ENCODE data around the gene NHLRC4. TPM values are rescaled to one million over a fixed set of nuclear protein-coding genes. Genes with fewer than 3 reads are reported as not detected.

Gene NHLRC4
- total and polyA plus RNA-seq, 2 of the 4 experiments (the other 2 are of a cell fraction), result 0.72 to 0.84 TPM

DNA sequence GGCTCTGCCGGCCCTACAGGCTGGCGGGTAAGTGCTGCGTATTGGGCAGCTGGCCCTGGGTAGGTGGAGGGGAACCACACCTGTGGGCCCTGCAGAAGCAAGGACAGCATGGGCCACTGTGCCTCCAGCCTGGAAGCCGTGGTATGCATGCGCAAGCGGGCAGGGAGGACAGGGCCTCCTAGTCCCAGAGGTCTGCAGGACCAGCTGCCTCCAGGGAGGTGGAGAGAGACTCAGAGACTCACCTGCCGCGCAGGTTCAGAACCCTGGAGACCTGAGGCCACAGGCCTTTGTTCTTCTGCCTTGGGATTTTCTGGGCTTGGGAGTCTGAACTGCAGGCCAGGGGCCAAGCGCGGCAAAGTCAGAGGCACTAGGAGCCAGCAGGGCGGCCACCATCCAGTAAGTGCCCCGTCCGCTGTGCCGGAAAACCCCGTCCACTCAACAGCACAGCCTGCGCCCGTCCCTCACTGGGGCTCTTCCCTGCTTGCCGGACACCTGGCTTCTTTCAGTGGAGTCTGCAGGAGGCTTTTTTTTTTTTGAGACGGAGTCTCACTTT is 14.2 kb downstream of the NHLRC4 start:
- Histone ChIP-seq H3K14ac (replicated peaks; ENCODE audit: low read depth, low read length) (no peak overlapping the region), H2BK120ac (ENCODE audit: low read depth, low read length) (no peak overlapping the region), H3K23ac (ENCODE audit: low read depth, low read length) (no peak overlapping the region), H4K91ac (ENCODE audit: insufficient read depth, low read depth, low read length) (no peak overlapping the region), H3K18ac (ENCODE audit: low read depth, low read length) (no peak overlapping the region), H3K56ac (ENCODE audit: extremely low read depth, insufficient read depth, low read length) (no peak overlapping the region), H2AFZ (replicated peaks; ENCODE audit: low read length, poor library complexity) (no peak overlapping the region), H2AK5ac (ENCODE audit: low read depth, low read length) (no peak overlapping the region), H4K8ac (ENCODE audit: low read depth in 2 of 2, low read length in 2 of 2) (no peak overlapping the region), H4K5ac (ENCODE audit: low read depth, low read length) (no peak overlapping the region), H4K20me1 (ENCODE audit: insufficient read depth, low read length) (no peaks in the 10 kb centered on the region), H3K4me2 (ENCODE audit: low read depth, low read length) (no peak overlapping the region), H2BK5ac (ENCODE audit: low read depth, low read length, poor library complexity, severe bottlenecking) (no peak overlapping the region), H3K9ac (ENCODE audit: low read depth, low read length) (no peak overlapping the region), H3K27me3 (ENCODE audit: control insufficient read depth, insufficient read depth, low read length) (no peaks in the 10 kb centered on the region), H3K4me1 (ENCODE audit: control insufficient read depth, insufficient read depth, low read length) (peaks cover under 1% of the 10 kb centered on the region; the same call in 1 of the 2 replicates), H2BK15ac (ENCODE audit: low read depth, low read length) (no peak overlapping the region), H3K79me1 (ENCODE audit: low read depth in 1 of 2, low read length in 2 of 2) (peaks cover 0 to 3% of the 10 kb centered on the region in 2 experiments; a peak in 1 of 4 replicates), H3K36me3 (ENCODE audit: control insufficient read depth, insufficient read depth, low read length) (peaks cover 7% of the 10 kb centered on the region; the same call in 1 of the 2 replicates), H3K4me3 (ENCODE audit: insufficient read depth, low read depth, low read length) (no peak overlapping the region), H3K9me3 (ENCODE audit: control insufficient read depth, insufficient read depth, low read length) (no peaks in the 10 kb centered on the region), H2AK9ac (replicated peaks; ENCODE audit: low read depth, low read length, poor library complexity) (no peak overlapping the region), H3K9me1 (ENCODE audit: insufficient read depth, low read length) (no peaks in the 10 kb centered on the region), H3K27ac (ENCODE audit: insufficient read depth, low read length) (no peak overlapping the region), H3K4ac (ENCODE audit: low read depth, low read length) (no peak overlapping the region), H2BK20ac (ENCODE audit: low read depth, low read length) (no peak overlapping the region)
- BruUV-seq (replicated peaks), result no TSS peak
- intact Hi-C loops (cut with micrococcal nuclease) (no loop called here), dilution Hi-C loops (cut with HindIII; ENCODE audit: low sequenced_read_pairs, unreplicated experiment) (no loop called here), in situ Hi-C loops (cut with MboI; ENCODE audit: low sequenced_read_pairs) (no loop called here)
- ATAC-seq (ENCODE audit: low read depth) (no peak), DNase-seq (no peak)
- POLR2A ChIA-PET (ENCODE audit: unreplicated experiment), result interaction anchor here (0.7 kb wide), 1 partner anchor 98 kb away, joined by 5 read pairs; no protein-coding TSS in a partner anchor
- TF ChIP-seq POLR2A (IDR thresholded peaks at IDR 0.05; ENCODE audit: low read depth, low read length), result no peak
- 91% methylated on average over 8 of the region's 19 CpGs; no CpG with 5 or more reads in 1 of the 2 experiments for WGBS, 2 experiments (ENCODE audit: extremely low coverage in 2 of 2, insufficient read length in 1 of 2)
- CTCF ChIA-PET, result no interaction called here
